ENCODE data around the gene CRYBG2. TPM values are rescaled to one million over a fixed set of nuclear protein-coding genes. Genes with fewer than 3 reads are reported as not detected.

The CRYBG2 gene
- total RNA-seq, 4 donors from 2014 or later = 0.35 to 2.7 (median 0.50) TPM

- TF ChIP-seq POLR2A (IDR thresholded peaks at IDR 0.05) (no peak), POLR2AphosphoS5 (IDR thresholded peaks at IDR 0.05) (no peak), EP300 (IDR thresholded peaks at IDR 0.05) (no peak)
- TF ChIP-seq, protein P1, sequence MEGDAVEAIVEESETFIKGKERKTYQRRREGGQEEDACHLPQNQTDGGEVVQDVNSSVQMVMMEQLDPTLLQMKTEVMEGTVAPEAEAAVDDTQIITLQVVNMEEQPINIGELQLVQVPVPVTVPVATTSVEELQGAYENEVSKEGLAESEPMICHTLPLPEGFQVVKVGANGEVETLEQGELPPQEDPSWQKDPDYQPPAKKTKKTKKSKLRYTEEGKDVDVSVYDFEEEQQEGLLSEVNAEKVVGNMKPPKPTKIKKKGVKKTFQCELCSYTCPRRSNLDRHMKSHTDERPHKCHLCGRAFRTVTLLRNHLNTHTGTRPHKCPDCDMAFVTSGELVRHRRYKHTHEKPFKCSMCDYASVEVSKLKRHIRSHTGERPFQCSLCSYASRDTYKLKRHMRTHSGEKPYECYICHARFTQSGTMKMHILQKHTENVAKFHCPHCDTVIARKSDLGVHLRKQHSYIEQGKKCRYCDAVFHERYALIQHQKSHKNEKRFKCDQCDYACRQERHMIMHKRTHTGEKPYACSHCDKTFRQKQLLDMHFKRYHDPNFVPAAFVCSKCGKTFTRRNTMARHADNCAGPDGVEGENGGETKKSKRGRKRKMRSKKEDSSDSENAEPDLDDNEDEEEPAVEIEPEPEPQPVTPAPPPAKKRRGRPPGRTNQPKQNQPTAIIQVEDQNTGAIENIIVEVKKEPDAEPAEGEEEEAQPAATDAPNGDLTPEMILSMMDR (IDR thresholded peaks at IDR 0.05) = no peak
- ATAC-seq = no peak
- Histone ChIP-seq H3K9me3 (no peaks in the 10 kb centered on the region), H3K27me3 (peaks cover 77% of the 10 kb centered on the region), H3K27ac (no peak overlapping the region), H3K4me1 (no peaks in the 10 kb centered on the region), H3K4me3 (no peak overlapping the region), H3K36me3 (no peaks in the 10 kb centered on the region)
- 75 to 90% methylated on average over 4 to 6 of the region's 8 CpGs for WGBS, 2 donors (ENCODE audit: low coverage in 1 of 2)
Measured at GRCh38 chr1:26327956-26328362, 26.0 kb downstream of the CRYBG2 start.

DNA sequence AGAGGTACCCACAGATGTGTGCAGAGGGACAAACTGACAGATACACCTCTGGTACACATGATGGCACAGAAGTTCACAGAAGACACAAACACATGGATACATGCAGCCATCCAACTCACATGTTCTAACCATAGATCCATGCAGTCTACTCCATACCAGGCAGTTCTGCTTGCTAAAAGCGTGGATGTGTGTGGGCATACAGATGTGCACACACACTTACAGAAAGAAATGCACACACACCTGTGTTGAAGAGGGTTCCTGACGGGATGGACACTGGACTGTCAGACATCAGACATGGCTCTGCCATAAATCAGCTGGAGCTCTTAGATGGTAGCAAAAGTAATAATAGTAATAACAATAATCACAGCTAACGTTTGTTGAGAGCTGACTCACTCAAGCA, 29.4 kb downstream of the CRYBG2 start:
- Histone ChIP-seq H3K27me3 (peaks cover 58% of the 10 kb centered on the region), H3K27ac (no peak overlapping the region), H3K4me3 (no peak overlapping the region), H3K9me3 (no peaks in the 10 kb centered on the region), H3K36me3 (no peaks in the 10 kb centered on the region), H3K4me1 (peaks cover 0 to 12% (median 6%) of the 10 kb centered on the region in 3 donors)
- no peak for ATAC-seq
- TF ChIP-seq POLR2AphosphoS5 (IDR thresholded peaks at IDR 0.05) (no peak), POLR2A (IDR thresholded peaks at IDR 0.05) (no peak), EP300 (IDR thresholded peaks at IDR 0.05) (no peak)
- TF ChIP-seq, protein P1 (IDR thresholded peaks at IDR 0.05) = no peak
- 63 to 69% methylated on average over 2 to 3 of the region's 3 CpGs for WGBS, 2 donors (ENCODE audit: low coverage in 1 of 2)

- no peak overlapping the region for H3K4me3 ChIP-seq
- H3K27ac ChIP-seq = no peak overlapping the region
- ATAC-seq = no peak
- TF ChIP-seq, protein P1 (IDR thresholded peaks at IDR 0.05) = no peak
- H3K36me3 ChIP-seq = no peaks in the 10 kb centered on the region
- H3K9me3 ChIP-seq = no peaks in the 10 kb centered on the region
- peaks cover 0 to 12% (median 6%) of the 10 kb centered on the region in 3 donors for H3K4me1 ChIP-seq
- WGBS, 2 donors (ENCODE audit: low coverage in 1 of 2) = 72 to 100% methylated on average over 2 of the region's 2 CpGs
- peaks cover 47% of the 10 kb centered on the region for H3K27me3 ChIP-seq
Measured at GRCh38 chr1:26323382-26323781, 30.5 kb downstream of the CRYBG2 start.

DNA sequence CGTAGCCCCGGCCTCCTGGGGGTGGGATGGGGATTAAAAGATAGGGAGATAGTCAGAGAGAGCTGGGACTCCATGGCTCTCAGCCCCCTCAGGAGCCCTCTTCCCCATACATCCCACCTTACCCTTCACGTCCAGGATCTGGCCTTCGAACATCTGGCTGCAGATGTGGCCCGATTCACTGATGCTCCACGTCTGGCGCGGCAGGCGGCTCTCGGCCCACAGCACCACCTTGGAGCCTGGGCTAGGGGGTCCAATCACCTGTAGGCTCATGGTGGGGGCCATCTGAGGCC, 31.9 kb downstream of the CRYBG2 start:
- Histone ChIP-seq H3K9me3 (no peaks in the 10 kb centered on the region), H3K27me3 (peaks cover 40% of the 10 kb centered on the region), H3K4me3 (no peak overlapping the region), H3K4me1 (peaks cover 0 to 12% (median 6%) of the 10 kb centered on the region in 3 donors), H3K27ac (no peak overlapping the region), H3K36me3 (no peaks in the 10 kb centered on the region)
- TF ChIP-seq POLR2A (IDR thresholded peaks at IDR 0.05) = no peak
- TF ChIP-seq, protein P1 (IDR thresholded peaks at IDR 0.05) = no peak
- no peak for TF ChIP-seq POLR2AphosphoS5 (IDR thresholded peaks at IDR 0.05)
- TF ChIP-seq EP300 (IDR thresholded peaks at IDR 0.05) = no peak
- no peak for ATAC-seq
- 33 to 52% methylated on average over 3 to 4 of the region's 10 CpGs for WGBS, 2 donors (ENCODE audit: low coverage in 1 of 2)

DNA sequence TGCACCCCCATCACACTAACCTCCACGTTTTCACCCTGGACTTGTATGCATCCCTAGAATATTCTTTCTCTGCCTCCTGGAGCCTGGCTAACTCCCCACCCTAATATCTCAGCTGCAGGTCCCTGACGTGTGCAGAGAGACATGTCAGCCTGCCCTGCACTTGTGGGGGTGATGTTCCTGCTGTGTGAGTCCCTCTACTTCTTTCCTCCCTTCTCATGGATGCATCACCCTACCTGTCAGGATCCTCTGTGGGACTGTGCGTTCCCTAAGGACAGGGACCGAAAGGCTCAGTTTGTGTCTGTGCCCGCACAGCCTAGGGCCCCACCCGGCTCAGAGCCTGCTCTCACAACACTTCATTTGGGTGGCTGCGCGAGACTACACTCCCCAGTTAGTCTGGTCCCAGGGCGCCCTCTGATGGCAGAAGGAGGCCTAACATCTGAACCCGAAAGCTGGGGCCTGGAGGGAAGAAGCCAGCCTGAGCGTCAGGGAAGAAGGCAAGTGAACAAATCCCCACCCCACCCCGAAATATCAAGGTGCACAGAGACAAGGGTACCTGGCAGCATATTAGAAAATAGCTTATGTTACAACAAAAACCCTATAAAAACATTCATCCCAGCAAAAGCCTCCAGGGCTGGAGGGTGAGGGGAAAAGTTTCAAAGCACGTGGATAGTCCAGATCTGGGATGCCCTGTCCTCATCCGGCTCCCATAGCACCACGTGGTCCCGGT, 32.5 kb downstream of the CRYBG2 start:
- ATAC-seq = peak; percentile 92
- TF ChIP-seq, protein P1 (IDR thresholded peaks at IDR 0.05) = peak in 3 of 4 experiments; percentile 88 to 93 (median 91)
- TF ChIP-seq POLR2AphosphoS5 (IDR thresholded peaks at IDR 0.05) = no peak
- 14 to 29% methylated on average over 5 to 7 of the region's 16 CpGs for WGBS, 2 donors (ENCODE audit: low coverage in 1 of 2)
- peaks cover 35% of the 10 kb centered on the region for H3K27me3 ChIP-seq
- no peaks in the 10 kb centered on the region for H3K36me3 ChIP-seq
- peaks cover 0 to 12% (median 6%) of the 10 kb centered on the region in 3 donors for H3K4me1 ChIP-seq
- no peak overlapping the region for H3K4me3 ChIP-seq
- H3K27ac ChIP-seq = peak overlapping the region in 1 of 4 donors; percentile 12
- no peaks in the 10 kb centered on the region for H3K9me3 ChIP-seq

All from gastroesophageal sphincter (tissue), 4 donors.